Stimulated activated CD4-positive, alpha-beta T cell treated with anti-CD3 and anti-CD28 coated beads, Interleukin-4, amount 100 ng/mL, for 48 hours (primary cell): ENCODE data around the gene ZNF724.
"Not testable (repeated sequence)": the region's sequence is repeated elsewhere in the genome, so short reads cannot be mapped to it uniquely, and the experiment has no call there.

Experiments used
- DNase-seq, 2 donors: peaks; one replicate each; pipeline ENCODE4 v3.0.0-alpha.2; 2020; ENCODE audit warnings: low read depth in 2 of 2

The ZNF724 gene

DNA sequence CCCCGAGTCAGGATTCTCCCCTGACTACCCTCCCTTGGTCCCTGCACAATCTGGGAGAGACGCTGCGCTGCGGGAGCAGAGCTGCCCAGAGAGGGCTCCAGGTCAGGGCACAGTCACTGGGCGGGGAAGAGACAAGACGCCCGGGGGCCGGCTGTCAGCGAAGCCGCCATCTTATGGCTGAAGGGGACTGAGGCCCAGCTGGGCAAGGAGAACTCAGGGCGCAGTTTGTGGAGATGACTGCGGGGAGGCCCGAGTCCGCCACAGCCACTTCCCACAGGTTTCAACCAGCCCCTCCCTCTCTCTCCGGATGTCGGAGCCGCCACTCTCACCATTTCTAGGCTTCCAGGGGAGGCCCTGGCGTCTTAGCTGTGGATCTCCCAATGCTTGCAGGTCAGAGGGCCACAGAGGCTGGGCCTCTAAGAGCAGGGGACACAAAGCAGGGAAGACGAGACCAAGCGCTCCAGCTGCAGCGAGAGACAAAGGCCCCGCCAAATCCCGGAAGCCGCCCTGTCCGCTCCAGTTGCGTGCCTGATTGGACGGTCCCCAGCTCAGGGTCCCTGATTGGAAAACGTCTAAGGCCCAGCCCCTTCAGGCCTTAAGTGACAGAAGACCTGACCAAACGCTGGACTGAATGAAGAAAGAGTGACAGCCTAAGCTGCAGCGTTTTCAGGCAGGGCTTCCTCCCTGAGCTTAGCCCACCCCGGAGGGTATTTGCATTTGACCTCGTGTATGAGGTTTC lies at the start of gene ZNF724:
TSS of gene ZNF724 (minus strand) at position 484 of the 739 bp plus-strand sequence. CDS start at position 332, 152 bp downstream.
- DNase-seq = peak; percentile 77 to 86

DNA sequence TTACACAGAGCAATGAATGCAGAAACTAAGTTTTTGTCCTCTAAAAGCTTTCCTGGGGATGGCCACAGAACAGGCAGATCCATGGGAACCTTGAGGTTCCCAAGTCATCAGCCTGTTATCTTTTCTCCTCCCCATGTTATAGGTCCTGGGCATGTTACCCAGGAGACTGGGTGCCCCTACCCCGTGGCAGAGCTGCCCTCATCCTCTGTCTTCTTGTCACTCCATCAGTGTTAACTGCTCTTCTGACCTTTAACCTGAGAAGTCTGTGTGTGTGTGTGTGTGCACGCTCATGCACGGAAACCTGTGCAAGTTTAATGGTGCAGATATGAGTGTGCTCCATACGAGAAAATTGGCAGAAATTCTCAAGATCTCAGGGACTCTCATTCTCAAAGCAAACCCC lies 43.9 kb upstream of the ZNF724 start:
- DNase-seq = no peak

DNA sequence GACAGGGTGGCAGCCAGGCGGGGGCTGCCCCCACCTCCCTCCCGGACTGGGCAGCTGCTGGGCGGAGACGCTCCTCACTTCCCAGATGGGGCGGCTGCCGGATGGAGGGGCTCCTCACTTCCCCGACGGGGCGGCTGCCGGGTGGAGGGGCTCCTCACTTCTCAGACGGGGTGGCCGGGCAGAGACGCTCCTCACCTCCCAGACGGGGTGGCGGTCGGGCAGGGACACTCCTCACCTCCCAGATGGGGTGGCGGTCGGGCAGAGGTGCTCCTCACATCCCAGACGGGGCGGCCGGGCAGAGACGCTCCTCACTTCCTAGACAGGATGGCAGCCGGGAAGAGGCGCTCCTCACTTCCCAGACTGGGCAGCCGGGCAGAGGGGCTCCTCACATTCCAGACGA lies 39.8 kb upstream of the ZNF724 start:
- not testable (repeated sequence) for DNase-seq

DNA sequence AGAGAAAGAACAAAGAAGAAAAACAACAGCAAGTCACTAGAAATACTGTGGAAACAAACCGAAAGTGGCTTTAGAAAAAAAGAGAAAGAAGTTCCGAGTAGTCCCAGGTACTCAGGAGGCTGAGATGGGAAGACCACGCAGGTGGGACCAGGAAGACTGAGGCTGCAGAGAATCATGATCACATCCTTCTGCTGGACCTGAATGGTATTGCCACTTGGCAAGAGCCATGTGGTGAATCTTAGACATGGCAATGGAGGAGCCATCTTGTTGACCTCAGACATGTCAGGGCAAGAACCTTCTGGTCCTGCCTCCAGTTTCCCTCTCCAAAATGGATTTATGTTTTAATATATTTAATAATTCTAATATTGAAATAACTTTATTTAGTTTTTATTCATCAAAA lies 37.4 kb upstream of the ZNF724 start:
- no peak for DNase-seq

DNA sequence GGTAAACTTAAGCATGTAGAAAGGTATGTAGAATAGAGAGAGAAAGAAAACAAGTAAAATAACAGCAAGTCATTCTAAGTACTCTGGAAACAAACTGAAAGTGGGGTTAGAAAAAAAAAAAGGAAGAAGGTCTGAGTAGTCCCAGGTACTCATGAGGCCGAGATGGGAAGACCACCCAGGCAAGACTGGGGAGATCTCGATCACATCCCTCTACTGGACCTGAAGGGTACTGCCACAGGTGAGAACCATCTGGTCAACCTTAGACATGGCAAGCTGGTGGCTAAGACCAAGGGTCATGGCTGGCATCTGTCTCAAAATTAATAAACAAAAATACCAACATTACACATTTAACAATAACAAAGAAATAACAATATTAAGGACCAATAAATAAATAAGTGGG lies 36.3 kb upstream of the ZNF724 start:
- DNase-seq = no peak

DNA sequence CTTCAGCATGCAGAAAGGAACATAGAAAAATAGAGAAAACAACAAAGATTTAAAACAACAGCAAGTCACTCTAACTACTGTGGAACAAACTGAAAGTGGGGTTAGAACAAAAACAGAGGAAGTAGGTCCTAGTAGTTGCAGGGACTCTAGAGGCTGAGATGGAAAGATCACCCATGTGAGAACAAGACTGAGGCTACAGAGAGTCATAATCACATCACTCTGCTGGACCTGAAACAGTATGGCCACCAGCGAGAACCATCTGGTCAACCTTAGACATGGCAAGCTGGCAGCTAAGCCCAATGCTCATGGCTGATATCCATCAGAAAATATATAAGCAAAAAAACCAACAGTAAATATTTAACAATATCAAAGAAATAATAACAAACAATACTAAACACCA lies 35.8 kb upstream of the ZNF724 start:
- no peak for DNase-seq

DNA sequence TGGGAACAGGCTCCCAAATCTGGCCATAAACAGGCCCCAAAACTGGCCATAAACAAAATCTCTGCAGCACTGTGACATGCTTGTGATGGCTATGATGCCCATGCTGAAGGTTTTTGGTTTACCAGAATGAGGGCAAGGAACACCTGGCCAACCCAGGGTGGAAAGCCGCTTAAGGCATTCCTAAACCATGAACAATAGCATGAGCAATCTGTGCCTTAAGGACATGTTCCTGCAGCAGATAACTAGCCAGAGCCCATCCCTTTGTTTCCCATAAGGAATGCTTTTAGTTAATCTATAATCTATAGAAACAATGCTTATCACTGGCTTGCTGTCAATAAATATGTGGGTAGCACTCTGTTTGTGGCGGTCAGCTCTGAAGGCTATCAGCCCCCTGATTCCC lies 35.1 kb upstream of the ZNF724 start:
- not testable (repeated sequence) for DNase-seq

DNA sequence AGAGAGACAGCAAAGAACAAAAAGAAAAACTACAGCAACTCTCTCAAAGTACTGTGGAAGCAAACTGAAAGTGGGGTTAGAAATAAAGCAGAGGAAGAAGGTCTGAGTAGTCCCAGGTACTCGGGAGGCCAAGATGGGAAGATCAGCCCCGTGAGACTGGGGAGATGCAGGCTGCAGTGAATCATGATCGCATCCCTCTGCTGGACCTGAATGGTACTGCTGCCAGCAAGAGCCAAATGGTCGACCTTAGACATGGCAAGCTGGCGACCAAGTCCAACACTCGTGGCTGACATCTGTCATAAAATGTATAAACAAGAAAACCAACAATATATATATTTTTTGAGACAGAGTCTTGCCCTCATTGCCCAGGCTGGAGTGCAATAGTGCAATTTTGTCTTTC lies 33.7 kb upstream of the ZNF724 start:
- DNase-seq = peak; percentile 44 to 61

DNA sequence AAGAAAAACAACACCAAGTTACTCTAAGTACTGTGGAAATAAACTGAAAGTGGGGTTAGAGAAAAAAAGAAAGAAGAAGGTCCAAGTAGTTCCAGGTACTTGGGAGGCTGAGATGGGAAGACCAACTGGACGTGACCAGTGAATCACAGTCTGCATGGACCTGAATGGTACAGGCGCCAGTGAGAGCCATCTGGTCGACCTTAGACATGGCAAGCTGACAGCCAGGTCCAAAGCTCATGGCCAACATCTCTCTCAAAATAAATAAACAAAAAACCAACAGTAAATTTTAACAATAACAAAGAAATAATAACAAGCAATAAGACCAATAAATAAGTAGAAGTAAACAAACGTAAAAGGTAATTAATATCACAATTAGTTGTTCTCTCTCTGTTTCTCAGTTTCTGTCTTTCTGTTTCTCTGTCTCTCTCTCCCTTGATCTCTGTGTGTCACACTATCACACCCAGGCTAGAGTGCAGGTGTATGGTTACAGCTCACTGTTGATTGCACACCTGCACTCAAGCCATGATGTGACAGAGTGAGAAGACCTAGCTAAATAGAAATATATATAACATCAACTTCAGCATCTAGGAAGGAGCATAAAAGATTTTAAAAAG lies 31.6 kb upstream of the ZNF724 start:
- no peak for DNase-seq

DNA sequence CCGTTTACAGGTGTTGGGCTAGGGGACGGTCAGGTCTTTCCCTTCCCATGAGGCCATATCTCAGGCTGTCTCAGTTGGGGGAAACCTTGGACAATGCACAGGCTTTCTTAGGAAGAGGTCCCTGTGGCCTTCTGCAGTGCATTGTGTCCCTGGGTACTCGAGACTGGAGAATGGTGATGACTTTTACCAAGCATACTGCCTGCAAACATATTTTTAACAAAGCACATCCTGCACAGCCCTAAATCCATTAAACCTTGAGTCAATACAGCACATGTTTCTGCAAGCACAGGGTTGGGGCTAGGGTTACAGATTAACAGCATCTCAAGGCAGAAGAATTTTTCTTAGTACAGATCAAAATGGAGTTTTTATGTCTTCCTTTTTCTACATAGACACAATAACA lies 27.9 kb upstream of the ZNF724 start:
- not testable (repeated sequence) for DNase-seq

DNA sequence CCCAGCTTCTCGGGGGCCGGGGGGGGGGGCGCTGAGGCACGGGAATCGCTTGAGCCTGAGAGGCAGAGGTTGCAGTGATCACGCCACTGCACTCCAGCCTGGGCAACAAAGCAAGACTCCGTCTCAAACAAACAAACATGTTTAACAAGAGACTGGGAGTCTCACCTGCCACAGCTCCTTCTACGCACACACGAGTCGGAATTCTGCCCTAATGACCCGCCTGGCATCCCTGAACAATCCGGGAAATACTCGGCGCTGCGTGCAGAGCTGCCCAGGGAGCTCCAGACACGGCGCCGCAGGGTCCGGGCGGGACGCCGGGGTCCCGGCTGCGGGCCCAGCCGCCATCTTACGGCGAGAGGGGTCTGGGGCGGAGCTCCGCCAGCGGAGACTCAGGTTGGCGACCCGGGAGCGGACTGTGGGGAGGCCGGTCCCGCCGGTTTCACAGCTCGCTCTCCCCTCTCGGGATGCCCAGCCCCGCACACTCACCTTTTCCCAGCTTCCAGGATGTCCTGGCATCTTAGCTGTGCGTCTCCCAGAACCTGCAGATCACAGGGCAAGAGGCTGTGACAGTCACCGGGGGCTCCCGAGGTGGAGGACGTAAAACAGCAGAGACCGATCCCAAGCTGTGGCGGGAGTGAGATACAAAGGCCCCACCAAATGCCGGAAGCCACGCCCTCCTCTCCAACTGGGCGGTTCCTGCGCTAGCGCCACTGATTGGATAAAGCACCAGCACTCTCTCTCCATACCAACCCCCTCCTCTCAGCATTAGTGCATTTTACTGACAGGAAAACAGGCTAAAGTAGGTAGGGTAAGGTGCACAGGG lies 23.6 kb upstream of the ZNF724 start:
- peak; percentile 83 to 89 for DNase-seq

DNA sequence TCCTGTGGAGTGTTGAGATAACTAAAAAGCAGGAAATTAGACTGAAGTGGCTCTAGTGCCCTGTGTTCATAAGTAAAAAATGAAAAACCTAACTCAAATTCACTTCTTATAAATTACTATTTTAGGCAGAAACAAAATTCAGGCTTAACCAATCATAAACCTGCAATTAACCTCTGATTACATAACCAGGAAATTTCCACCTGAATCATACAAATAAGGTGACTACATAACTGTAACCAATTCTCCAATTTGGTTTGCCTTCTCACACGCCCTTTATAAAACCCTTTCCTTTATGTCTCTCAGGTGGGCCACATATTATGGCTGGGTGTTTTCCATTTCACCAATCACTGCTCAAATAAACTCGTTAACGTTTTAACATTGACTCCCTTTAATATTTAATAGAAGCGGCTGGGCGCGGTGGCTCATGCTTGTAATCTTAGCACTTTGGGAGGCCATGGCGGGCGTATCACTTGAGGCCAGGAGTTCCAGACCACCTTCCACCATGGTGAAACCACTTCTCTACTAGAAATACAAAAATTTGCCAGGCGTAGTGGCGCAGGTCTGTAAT lies 22.9 kb upstream of the ZNF724 start:
- no peak for DNase-seq

DNA sequence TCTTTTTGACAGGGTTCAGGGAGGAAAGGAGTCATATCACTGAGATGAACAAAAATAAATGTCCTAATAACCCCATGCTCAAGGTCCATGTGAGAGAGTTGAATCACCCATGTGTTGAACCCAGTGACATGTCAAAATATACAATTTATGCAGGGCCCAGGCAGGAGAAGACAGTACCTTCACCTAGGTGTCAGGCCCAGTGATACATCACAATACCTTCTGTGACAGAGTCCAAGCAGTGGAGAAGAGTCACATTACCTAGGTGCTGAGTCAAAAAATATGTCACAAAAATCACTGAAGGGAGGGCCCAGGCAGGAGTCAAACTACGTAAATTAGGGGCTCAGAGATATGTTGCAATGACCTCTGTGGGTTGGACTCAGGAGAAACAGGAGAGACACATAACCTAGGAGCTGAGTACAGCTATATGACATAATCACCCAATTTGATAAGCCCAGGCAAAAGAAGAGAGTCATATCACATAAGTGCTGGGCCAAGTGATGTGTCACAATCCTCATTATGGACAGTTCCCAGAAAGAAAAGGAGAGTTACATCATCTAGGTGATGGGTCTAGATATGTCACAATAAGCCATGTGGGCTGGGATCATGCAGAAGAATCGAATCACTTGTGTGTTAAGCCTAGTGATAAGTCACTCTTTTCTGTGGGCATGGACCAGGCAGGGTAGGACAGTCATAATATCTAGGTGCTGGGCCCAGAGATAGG lies 13.8 kb upstream of the ZNF724 start:
- no peak for DNase-seq

DNA sequence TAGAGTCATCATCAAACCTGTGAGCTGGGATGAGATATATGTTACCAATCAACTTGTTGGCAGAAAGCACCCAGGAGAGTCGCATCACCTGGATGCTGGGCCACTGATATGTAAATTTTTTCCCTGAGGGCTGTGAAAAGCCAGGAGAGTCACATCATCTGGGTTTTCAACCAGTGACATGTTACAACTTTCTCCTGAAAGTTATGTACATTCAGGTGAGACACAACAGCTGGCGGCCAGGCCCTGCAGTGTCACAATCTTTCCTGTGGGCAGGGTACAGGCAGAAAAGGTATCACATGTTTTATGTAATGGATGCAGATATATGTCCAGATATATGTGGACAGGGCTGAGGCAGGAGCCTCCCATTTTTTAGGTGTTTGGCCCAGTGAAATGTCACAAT lies 13.2 kb upstream of the ZNF724 start:
- DNase-seq = no peak

DNA sequence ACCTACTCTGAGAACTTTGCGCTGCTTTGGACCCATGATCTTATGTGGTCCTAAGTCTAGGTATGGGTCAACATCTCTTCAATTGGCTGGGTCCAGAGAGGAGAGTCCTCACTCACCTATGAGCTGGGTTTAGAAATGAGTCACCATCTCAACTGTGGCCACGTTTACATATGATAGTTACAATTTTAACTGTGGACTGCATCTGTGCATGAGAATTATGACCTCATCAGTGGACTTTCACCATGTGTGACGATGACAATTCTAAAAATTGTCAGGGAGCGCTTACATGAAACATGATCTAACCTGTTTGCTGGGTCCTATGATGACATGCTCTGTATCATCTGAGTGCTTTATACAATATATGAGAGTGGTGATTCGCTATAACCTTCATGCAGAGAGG lies 12.7 kb upstream of the ZNF724 start:
- no peak for DNase-seq

DNA sequence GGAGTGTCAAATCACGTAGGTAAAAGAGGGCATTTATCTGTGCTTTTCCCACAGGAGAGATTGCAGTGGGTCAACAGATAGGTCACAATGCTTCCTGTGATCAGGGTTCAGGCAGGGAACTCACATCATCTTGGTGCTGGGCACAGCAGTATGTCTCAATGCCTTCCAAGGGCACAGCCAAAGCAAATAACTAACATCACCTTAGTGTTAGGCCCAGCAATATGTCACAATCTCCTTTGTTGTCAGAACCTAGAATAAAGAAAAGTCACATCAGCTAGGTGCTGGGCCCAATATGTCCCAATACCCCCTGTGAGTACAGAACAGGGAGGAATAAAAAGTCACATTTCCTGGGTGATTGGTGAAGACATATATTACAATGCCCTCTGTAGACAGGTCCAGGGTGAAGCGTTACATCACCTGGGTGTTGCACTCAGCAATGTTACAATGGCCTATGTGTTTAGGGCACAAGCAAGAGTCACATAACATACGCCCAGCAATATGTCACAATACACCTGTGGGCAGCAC lies 11.4 kb upstream of the ZNF724 start:
- no peak for DNase-seq

DNA sequence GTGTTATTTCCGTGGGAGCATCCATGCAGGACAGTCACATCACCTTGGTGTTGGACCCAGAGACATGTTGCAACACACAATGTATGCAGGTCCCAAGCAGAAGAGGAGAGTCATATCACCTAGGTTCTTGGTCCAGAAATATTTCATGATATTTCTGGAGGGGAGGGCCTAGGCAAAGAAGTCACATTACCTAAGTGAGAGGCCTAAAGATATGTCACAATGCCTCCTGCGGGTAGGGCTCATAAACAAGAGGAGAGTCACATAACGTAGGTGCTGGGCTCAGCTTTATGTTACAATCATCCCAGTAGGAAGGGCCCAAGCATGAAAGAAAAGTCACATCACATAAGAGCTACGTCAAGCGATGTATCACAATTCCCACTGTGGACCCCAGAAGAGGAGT lies 10.8 kb upstream of the ZNF724 start:
- DNase-seq = no peak

DNA sequence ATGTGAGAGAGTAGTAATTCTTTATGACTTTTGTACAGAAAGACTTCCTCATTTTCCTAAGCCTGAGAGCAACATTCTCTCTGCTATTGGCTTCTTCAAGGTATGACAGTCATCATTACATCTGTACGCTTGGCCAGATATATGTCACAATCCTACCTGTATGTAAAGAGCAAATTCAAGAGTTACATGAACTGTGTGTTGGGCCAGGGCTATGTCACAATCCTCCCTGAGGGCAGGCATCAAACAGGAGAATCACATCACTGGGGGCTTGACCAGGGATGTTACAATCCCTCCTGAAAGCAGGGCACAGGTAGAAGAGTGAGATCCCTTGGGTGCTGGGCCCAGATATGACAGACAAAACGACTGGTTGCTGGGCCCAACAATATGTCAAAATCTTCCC lies 9.8 kb upstream of the ZNF724 start:
- no peak for DNase-seq

DNA sequence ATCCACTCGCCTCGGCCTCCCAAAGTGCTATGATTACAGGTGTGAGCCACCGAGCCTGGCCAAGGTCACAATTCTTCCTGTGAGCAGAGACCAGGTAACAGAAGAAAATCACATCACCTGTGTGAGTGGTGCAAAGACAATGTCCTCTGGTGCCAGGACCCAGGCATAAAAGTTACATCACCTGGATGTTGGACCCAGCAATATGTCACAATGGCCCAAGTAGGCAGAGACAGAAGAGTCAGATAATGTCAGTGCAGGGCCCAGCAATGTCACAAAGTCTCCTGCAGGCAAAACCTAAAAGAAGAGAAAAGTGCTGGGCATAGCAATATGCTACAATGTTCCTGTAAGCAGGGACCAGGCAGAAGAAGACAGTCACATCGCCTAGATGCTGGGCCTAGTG lies 5.5 kb upstream of the ZNF724 start:
- no peak for DNase-seq

DNA sequence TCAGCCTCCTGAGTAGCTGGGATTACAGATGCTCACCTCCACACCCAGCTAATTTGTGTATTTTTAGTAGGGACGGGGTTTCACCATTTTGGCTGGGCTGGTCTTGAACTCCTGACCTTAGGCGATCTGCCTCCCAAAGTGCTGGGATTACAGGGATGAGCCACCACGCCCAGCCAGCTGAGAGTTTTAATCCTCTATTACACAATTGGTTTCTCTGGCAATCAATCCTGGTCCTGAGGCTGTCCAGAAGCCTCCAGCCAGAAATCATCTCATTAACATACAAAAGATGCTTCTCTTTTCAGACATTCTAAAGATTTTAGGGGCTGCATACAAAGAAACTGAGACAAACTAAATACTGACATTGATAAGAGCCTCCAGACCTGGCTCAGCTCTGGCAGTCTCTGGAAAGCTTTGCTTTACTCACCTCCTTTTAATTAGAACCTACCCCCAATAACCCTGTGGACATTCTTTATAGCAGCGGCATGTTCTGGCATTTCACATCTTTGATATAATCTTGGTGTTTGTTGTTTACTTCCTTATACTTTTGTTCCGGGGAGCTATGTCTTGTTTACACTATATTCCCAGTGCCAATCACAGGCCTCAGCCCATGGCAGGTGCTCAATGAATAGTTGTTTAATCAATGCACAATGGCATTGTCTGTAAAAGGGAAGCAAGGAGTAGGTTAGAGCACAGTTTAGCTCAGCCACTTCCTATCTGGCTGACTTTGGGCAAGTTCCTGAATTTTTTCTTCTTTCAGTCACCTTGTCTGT lies 4.1 kb upstream of the ZNF724 start:
- DNase-seq = no peak

DNA sequence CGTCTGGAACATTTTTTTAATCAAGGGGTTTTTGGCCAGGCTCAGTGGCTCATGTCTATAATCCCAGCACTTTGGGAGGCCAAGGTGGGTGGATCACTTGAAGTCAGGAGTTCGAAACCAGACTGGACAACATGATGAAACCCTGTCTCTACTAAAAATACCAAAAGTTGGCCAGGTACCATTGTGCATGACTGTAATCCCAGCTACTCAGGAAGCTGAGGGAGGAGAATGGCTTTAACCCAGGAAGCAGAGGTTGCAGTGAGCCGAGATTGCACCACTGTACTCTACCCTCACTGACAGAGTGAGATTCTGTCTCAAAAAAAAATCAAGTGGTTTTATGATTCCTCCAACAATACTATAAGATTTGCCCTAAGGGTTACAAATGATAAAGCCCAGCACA lies 3.1 kb upstream of the ZNF724 start:
- DNase-seq = not testable (repeated sequence)
